ENCODE data around the gene ADISSP.
A peak's percentile ranks its signal among the peaks of the same experiment; 100 is the strongest.
"Not testable (repeated sequence)": the region's sequence is repeated elsewhere in the genome, so short reads cannot be mapped to it uniquely, and the experiment has no call there.

ADISSP gene

DNA sequence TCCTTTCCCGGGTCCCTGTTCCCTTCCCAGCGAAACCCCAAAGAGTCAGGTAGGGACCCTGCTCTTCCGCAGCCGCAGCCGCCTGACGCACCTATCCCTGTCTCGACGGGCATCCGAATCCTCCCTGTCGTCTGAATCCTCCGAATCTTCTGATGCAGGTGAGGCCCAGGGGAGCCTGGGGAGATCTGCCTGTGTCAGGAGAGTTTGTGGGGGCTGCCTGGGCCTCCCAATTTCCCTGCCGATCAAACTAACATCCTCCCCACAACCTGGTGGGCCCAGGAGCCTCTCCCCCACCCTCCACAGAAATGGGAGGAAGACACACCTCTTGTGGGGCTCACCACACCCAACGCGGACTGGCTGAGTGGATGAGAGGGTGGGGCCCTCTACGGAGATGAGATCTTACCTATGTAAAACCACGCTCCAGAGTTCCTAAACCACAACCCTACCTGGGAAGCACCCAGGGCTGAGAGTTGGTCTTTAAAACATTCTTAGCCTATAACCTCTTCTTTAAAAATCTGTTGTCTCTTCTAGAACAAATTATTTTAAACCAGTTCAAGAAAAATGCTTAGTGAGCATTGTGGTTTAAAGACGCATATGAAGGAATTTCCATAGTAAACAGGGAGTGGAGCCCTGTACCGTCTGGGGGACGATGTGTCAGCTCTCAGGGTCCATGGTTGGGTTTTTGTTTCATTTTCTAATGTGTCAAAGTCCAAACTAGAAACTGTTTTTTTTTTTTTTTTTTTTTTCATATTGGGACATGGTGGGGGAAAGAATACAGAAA lies 30.2 kb upstream of the ADISSP start:
- DNase-seq, result peak; percentile 76

- DNase-seq, result no peak
These were observed 29.6 kb upstream of the ADISSP start for GRCh38 chr20:3797226-3797545.

GRCh38 chr20:3796477-3797225 lies 29.1 kb upstream of the ADISSP start:
- no peak for DNase-seq

GRCh38 chr20:3795511-3796468 lies 28.2 kb upstream of the ADISSP start, which contains the start of gene CDC25B:
Gene CDC25B, plus strand, starts transcription at chr20:3796310. Its CDS starts 222 bp downstream, at chr20:3796532.
- DNase-seq, result peak; percentile 95

DNA sequence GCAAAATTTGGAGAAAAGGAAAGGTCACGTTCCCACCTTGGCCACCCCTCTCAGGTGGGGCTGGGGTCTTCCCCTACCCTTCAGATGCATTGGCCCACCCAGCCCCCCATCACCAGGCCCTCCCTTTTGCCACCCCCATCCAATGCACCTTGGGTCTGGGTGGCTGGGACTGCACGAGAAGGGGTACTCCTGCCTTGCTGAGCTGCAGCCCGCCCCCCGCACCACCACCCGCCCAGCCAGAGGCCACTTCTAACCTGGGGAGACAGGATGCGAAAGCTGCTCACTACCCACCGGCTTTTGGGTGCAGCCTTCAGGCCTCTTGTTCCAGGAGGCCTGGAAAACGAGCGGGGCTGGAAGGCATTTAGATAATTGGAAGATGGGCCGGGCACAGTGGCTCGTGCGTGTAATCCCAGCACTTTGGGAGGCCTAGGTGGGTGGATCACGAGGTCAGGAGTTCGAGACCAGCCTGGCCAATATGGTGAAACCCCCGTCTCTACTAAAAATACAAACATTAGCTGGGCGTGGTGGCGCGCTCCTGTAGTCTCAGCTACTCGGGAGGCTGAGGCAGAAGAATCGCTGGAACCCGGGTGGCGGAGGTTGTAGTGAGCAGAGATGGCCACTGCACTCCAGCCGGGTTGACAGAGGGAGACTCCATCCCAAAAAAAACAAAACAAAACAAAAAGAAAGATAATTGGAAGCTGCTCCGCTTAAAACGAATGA lies 27.3 kb upstream of the ADISSP start:
- DNase-seq, result no peak

GRCh38 chr20:3794168-3794567 lies 26.6 kb upstream of the ADISSP start:
- not testable (repeated sequence) for DNase-seq

DNA sequence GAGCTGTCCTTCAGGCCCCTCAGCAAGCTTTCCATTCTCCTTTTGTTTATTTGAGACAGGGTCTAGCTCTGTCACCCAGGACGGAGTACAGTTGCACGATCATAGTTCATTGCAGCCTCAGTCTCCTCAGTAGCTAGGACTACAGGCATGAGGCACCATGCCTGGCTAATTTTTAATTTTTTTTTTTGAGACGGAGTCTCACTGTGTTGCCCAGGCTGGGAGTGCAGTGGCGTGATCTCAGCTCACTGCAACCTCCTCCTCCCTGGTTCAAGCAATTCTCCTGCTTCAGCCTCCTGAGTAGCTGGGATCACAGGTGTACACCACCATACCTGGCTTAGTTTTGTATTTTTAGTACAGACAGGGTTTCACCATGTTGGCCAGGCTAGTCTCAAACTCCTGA lies 21.6 kb upstream of the ADISSP start:
- DNase-seq, result not testable (repeated sequence)

DNA sequence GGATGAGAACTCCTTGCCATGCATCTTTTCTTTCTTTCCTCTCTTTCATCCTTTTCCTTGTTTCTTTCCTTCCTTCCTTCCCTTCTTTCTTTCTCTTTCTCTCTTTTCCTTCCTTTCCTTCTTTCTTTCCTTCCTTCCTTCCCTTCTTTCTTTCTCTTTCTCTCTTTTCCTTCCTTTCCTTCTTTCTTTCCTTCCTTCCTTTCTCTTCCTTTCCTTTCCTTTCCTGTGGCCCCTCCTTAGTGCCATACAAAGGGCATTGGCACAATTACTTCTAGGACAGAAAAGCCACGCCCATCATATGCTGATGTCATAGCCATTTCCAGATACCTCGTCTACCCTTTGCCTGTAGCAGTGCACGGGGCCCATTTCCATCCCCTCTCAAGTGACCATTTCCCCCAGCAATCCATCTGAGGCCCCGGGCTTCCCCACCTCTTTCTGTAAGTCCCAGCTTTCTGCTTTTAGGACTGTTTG lies 21.2 kb upstream of the ADISSP start:
- DNase-seq, result no peak

DNA sequence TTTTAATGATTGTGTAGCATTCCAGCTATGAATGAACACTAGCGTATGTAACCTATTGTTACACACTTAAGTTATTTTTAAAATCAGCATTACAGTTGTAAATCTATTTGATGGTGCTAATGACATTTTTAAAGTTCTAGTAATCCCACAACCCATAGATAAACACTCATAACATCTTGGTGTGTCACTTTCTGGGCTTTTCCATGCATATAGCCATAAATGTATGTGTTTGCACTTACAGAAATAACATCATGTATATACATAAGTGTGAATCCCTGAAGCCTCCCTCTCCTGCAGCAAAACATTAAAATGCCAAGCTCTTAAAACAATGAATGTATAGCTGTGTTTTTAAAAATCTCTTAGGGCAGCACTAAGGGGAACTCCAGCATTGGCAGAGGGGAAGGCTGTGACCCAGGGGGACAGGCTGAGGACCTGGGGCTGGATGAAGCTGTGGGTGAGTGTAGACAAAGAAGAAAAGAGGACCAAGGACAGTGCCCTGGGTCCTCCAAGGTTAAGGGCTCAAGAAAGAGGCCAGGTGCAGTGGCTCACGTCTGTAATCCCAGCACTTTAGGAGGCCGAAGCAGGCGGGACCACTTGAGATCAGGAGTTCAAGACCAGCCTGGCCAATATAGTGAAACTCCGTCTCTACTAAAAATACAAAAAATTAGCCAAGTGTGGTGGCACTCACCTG lies 19.9 kb upstream of the ADISSP start:
- DNase-seq, result no peak

- peak; percentile 92 for DNase-seq
These were observed 19.2 kb upstream of the ADISSP start, which contains the start of gene CENPB for GRCh38 chr20:3786665-3787323. Gene CENPB, minus strand, starts transcription at chr20:3786740. Its CDS starts 257 bp downstream, at chr20:3786483.

- DNase-seq, result peak; percentile 62
These were observed 18.6 kb upstream of the ADISSP start for GRCh38 chr20:3786126-3786484.

- no peak for DNase-seq
These were observed 17.9 kb upstream of the ADISSP start for GRCh38 chr20:3785240-3786125.

DNA sequence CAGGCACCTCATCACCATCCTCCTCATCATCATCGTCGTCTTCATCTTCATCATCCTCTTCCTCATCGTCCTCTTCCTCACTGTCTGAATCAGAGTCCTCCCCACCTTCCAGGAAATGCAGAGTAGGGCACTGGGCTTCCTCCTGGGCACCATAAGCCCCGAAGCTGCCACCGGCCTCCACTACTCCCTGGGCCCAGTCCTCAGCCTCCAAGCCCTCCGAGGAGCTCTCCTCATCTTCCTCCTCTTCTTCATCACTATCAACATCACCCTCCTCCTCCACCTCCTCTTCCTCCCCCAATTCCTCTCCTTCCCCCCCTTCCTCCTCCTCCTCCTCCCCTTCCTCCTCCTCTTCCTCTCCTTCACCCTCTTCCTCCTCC lies 17.3 kb upstream of the ADISSP start:
- no peak for DNase-seq

DNA sequence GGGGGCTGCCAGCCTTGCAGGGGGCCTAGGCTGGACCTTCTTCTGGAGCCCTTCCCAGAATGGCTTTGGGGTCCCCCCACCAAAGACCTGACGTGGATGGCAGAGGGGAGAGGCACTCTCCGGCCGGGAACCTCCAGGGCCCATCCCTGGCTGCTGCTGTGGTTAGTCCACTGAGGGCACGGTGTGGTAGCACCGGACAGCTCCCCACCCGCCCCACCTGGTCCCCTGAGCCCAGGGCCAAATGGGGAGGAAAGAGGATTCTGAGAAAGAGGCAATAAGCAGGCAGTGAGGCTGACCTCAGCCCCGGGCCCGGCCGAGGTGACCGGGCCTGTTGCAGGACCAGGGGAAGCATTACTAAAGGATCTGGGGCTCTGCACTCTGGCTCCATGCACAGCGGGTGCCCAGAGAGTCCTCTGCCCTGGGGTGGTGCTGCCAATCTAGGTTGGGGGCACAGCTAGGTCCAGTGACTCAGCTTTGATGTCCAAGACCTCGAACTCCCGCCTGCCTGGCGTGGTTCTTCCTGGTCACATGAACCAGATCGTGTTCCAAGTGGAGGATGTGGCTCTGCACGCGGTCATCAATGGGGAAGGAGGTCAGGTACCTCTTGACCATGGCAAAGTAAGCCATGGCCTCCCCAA lies 16.8 kb upstream of the ADISSP start:
- no peak for DNase-seq

DNA sequence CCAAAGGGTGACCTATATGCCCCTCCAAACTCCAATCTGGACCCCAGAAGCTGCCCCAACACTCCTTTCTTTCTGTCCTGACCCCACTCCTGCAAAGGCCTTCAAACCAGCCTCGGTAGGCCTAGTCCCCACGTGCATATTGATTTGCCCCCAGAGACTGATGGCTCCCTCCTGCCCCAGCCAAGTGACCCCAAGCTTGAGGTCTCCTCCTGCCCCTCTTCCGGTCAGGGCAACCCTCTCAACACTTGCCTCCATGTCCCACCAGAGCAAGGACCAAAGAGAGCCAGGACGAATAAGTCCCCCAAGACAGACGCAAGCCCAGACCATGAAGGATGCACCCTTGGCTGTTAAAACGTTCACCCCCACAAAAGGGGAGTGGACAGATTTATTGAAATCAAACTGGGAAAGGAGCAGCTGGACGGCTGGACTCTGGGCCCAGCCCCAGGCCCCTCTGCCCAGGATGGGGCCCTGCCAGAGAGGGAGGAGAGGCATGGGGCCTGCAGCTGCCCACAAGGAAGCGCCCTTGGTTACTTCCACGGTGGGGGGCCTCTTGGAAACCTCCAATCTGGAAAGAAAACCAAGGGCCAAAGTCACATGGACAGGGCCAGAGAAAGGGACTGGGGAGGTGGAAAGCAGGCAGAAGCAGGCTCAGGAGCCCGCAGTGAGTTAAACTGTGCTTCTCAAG lies 16.1 kb upstream of the ADISSP start:
- DNase-seq, result no peak

- DNase-seq, result no peak
These were observed 15.5 kb upstream of the ADISSP start for GRCh38 chr20:3783068-3783489.

DNA sequence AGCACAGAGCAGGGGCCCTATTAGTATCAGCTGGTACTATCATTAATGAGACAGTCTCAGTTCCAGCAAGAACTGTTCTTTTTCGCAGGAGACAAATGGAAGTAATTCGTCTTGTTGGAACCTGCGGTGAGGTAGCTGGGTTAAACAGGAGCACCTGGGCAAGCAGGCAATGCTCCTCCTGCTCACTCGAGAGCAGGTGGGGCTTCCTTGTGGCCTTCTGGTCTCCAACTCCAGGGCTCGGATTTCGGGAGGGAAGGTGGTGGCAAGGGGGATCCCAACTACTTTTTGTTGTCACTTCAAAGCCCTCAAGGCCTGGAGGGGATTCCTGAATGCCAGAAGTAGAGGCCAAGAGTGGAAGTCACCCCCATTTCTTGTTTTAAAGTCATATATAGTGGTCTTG lies 15.0 kb upstream of the ADISSP start:
- DNase-seq, result no peak

DNA sequence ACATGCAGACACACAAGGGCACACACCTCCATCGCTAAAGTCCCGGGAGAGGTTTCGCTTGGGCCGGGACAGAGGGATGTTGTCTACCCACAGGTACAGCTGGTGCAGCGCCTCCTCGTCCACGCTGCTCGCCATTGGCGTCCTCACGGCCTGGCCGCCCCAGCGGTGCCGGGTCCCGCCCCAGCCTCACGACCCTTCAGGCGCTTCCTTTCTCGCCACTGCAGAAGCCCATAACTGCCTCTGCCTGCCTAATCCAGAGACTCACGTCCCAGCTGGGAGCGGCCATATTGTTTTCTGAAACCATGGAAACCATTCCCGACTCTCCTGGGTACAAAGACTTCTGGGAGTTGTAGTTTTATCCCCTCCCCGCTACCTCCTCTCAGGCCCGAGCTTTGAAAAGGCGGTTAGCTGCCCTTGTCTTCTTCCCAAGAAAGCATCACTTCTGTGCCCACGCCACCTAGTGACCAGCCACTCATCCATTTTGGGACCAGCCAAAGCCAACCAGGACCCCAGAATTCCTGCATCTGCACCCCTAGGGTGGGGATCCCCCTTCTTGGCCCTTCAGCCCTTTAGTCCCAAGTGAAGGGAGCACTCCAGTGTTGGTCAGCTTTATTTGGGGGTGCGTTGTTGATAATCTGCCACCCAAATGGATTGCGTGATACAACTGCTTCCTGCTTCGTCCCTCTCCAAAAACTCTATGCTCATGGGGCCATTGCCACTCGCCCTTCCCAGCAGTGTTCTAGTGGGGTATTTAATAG lies 13.8 kb upstream of the ADISSP start, which contains the start of gene SPEF1:
Gene SPEF1, minus strand, starts transcription at position 296 of the 758 bp plus-strand sequence. Its CDS starts 161 bp downstream, at position 135.
- peak; percentile 51 for DNase-seq
